Neural progenitor cell (in vitro differentiated cells): ENCODE measurements around the gene LRP3.
A peak's percentile ranks its signal among the peaks of the same experiment; 100 is the strongest.

Experiments used
- EZH2 ChIP-seq: fragments of 200-600 bp; sonication (generic); IDR thresholded peaks from 2 replicates; pipeline ENCODE4 v1.6.1; 2017; ENCODE audit warnings: antibody characterized with exemption, mild to moderate bottlenecking, moderate library complexity
- TF ChIP-seq, protein P1 (sequence below): fragments of 200-600 bp; sonication (generic); IDR thresholded peaks from 2 replicates; pipeline ENCODE4 v1.5.1; 2017; ENCODE audit warnings: antibody characterized with exemption, mild to moderate bottlenecking

GRCh38 chr19:33225458-33225926, 31.4 kb downstream of the LRP3 start, which contains the start of gene SLC7A10:
- TF ChIP-seq, protein P1, sequence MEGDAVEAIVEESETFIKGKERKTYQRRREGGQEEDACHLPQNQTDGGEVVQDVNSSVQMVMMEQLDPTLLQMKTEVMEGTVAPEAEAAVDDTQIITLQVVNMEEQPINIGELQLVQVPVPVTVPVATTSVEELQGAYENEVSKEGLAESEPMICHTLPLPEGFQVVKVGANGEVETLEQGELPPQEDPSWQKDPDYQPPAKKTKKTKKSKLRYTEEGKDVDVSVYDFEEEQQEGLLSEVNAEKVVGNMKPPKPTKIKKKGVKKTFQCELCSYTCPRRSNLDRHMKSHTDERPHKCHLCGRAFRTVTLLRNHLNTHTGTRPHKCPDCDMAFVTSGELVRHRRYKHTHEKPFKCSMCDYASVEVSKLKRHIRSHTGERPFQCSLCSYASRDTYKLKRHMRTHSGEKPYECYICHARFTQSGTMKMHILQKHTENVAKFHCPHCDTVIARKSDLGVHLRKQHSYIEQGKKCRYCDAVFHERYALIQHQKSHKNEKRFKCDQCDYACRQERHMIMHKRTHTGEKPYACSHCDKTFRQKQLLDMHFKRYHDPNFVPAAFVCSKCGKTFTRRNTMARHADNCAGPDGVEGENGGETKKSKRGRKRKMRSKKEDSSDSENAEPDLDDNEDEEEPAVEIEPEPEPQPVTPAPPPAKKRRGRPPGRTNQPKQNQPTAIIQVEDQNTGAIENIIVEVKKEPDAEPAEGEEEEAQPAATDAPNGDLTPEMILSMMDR = no peak
- TF ChIP-seq EZH2 = peak; percentile 66
